ENCODE data around the gene ZMYND8. TPM values are rescaled to one million over a fixed set of nuclear protein-coding genes. Genes with fewer than 3 reads are reported as not detected.

Gene ZMYND8
- total and polyA plus RNA-seq, 4 donors = 14.2 to 46.4 (median 30.1) TPM

DNA sequence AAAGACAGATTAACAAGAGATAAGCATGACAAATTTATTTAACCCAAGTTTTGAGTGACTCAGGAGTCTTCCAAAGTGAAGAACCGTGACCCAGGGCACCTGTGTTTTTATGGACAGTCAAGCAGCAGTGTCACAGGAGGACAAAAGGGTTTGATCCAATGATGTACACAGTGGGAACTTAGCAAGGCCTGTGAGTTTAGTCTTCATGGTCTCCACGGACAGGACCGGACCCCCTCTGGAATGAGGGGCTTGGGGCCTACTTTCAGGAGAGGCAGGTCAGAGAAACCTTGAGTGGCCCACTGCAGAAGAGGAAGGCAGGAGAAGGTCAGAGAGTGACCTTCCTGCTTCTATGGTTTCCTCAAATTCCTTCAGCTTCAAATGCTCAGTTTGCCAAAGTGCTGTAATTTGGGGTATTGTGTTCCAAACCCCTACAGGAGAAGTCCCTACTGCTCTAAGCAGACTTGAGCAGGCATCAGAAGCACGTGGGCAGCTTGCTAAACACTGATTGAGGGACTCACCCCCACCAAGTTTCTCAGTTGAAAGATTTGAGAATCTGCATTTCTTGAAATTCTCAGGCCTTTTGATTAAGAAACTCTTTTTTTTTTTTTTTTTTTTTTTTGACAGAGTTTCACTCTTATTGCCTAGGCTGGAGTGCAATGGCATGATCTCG, 26.4 kb upstream of the ZMYND8 start:
- H3K4me3 ChIP-seq = no peak overlapping the region
- no peak overlapping the region for H3K9ac ChIP-seq (ENCODE audit: insufficient read depth in 1 of 2, low read length in 2 of 2)
- no peaks in the 10 kb centered on the region for H3K36me3 ChIP-seq (ENCODE audit: control insufficient read depth in 4 of 4, insufficient read depth in 4 of 4, low read length in 4 of 4)
- DNase-seq = no peak
- H3K27ac ChIP-seq (ENCODE audit: low read depth in 1 of 2, low read length in 1 of 2) = no peak overlapping the region
- WGBS, 2 donors = 92 to 94% methylated on average over 5 of the region's 5 CpGs
- ATAC-seq (ENCODE audit: insufficient read depth, low FRiP score) = no peak
- H3K4me1 ChIP-seq (ENCODE audit: control insufficient read depth in 5 of 5, insufficient read depth in 5 of 5, low read length in 5 of 5) = peaks cover 0 to 2% (median 0%) of the 10 kb centered on the region in 5 donors
- TF ChIP-seq, protein P1, sequence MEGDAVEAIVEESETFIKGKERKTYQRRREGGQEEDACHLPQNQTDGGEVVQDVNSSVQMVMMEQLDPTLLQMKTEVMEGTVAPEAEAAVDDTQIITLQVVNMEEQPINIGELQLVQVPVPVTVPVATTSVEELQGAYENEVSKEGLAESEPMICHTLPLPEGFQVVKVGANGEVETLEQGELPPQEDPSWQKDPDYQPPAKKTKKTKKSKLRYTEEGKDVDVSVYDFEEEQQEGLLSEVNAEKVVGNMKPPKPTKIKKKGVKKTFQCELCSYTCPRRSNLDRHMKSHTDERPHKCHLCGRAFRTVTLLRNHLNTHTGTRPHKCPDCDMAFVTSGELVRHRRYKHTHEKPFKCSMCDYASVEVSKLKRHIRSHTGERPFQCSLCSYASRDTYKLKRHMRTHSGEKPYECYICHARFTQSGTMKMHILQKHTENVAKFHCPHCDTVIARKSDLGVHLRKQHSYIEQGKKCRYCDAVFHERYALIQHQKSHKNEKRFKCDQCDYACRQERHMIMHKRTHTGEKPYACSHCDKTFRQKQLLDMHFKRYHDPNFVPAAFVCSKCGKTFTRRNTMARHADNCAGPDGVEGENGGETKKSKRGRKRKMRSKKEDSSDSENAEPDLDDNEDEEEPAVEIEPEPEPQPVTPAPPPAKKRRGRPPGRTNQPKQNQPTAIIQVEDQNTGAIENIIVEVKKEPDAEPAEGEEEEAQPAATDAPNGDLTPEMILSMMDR (IDR thresholded peaks at IDR 0.05; ENCODE audit: control extremely low read depth, extremely low read depth) = no peak
- no peaks in the 10 kb centered on the region for H3K9me3 ChIP-seq (ENCODE audit: control insufficient read depth in 4 of 4, insufficient read depth in 3 of 4, low read length in 3 of 4)
- no peaks in the 10 kb centered on the region for H3K27me3 ChIP-seq (ENCODE audit: control insufficient read depth in 3 of 3, insufficient read depth in 3 of 3, low read length in 2 of 3)

DNA sequence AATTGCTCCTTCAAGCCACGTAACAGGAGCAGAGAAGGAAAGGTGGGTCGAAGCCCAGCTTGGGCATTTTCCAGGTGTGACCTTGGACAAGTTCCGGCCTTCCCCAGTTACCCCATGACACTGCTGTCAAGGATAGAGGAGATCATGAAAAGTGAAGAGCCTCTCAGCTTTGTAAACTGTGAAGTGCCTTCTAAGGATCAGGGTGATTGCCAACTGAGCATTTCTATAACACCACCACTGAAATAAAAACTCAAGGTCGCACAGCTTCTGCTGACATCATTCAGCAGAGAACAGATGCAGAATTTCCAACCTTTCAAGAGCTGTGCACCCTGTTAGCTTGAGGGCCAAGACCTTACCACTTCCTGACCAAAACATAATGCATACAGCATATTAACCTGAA, 24.0 kb upstream of the ZMYND8 start:
- WGBS, 2 donors = 71 to 81% methylated on average over 4 of the region's 4 CpGs
- Histone ChIP-seq H3K4me1 (ENCODE audit: control insufficient read depth in 5 of 5, insufficient read depth in 5 of 5, low read length in 5 of 5) (peaks cover 0 to 2% (median 0%) of the 10 kb centered on the region in 5 donors), H3K27me3 (ENCODE audit: control insufficient read depth in 3 of 3, insufficient read depth in 3 of 3, low read length in 2 of 3) (no peaks in the 10 kb centered on the region), H3K9ac (ENCODE audit: insufficient read depth in 1 of 2, low read length in 2 of 2) (no peak overlapping the region), H3K4me3 (no peak overlapping the region), H3K27ac (ENCODE audit: low read depth in 1 of 2, low read length in 1 of 2) (no peak overlapping the region), H3K9me3 (ENCODE audit: control insufficient read depth in 4 of 4, insufficient read depth in 3 of 4, low read length in 3 of 4) (no peaks in the 10 kb centered on the region), H3K36me3 (ENCODE audit: control insufficient read depth in 4 of 4, insufficient read depth in 4 of 4, low read length in 4 of 4) (no peaks in the 10 kb centered on the region)
- TF ChIP-seq, protein P1 (IDR thresholded peaks at IDR 0.05; ENCODE audit: control extremely low read depth, extremely low read depth) = no peak
- no peak for DNase-seq
- ATAC-seq (ENCODE audit: insufficient read depth, low FRiP score) = no peak

GRCh38 chr20:47379433-47380150, 23.1 kb upstream of the ZMYND8 start:
- DNase-seq = no peak
- no peak for ATAC-seq (ENCODE audit: insufficient read depth, low FRiP score)
- Histone ChIP-seq H3K4me1 (ENCODE audit: control insufficient read depth in 5 of 5, insufficient read depth in 5 of 5, low read length in 5 of 5) (peaks cover 0 to 2% (median 0%) of the 10 kb centered on the region in 5 donors), H3K9ac (ENCODE audit: insufficient read depth in 1 of 2, low read length in 2 of 2) (no peak overlapping the region), H3K27me3 (ENCODE audit: control insufficient read depth in 3 of 3, insufficient read depth in 3 of 3, low read length in 2 of 3) (no peaks in the 10 kb centered on the region), H3K9me3 (ENCODE audit: control insufficient read depth in 4 of 4, insufficient read depth in 3 of 4, low read length in 3 of 4) (no peaks in the 10 kb centered on the region), H3K27ac (ENCODE audit: low read depth in 1 of 2, low read length in 1 of 2) (no peak overlapping the region), H3K4me3 (no peak overlapping the region), H3K36me3 (ENCODE audit: control insufficient read depth in 4 of 4, insufficient read depth in 4 of 4, low read length in 4 of 4) (no peaks in the 10 kb centered on the region)
- TF ChIP-seq, protein P1 (IDR thresholded peaks at IDR 0.05; ENCODE audit: control extremely low read depth, extremely low read depth) = no peak
- 92 to 96% methylated on average over 15 of the region's 15 CpGs for WGBS, 2 donors
